DOHH2 (cell line): Measurements from ENCODE around the gene SULT2B1.

ENCODE experiments used
- H3F3A ChIP-seq: fragments of 200-600 bp; sonication (generic), shearing (Covaris generic); 2 replicates; pipeline ENCODE4 v1.6.0; 2016; ENCODE audit warnings: antibody characterized with exemption, mild to moderate bottlenecking; ENCODE audit not compliant: control insufficient read depth, insufficient read depth
- H3K27ac ChIP-seq: fragments of 200-600 bp; sonication (generic); 2 replicates; pipeline ENCODE4 v1.5.1; 2014; ENCODE audit warnings: low read depth, mild to moderate bottlenecking, low read length, moderate library complexity
- H3K27me3 ChIP-seq: fragments of 200-600 bp; sonication (generic); 2 replicates; pipeline ENCODE4 v1.6.1; 2014; ENCODE audit warnings: mild to moderate bottlenecking, low read length, mixed read lengths; ENCODE audit not compliant: control insufficient read depth
- H3K36me3 ChIP-seq: fragments of 200-600 bp; sonication (generic); 2 replicates; pipeline ENCODE4 v1.6.1; 2014; ENCODE audit warnings: mild to moderate bottlenecking, low read length, moderate library complexity, mixed read lengths; ENCODE audit not compliant: control insufficient read depth
- H3K4me1 ChIP-seq: fragments of 200-600 bp; sonication (generic); 2 replicates; pipeline ENCODE4 v1.6.1; 2014; ENCODE audit warnings: mild to moderate bottlenecking, low read length, mixed read lengths; ENCODE audit not compliant: control insufficient read depth
- H3K4me2 ChIP-seq: fragments of 200-600 bp; sonication (generic); 2 replicates; pipeline ENCODE4 v1.6.0; 2014; ENCODE audit warnings: mild to moderate bottlenecking, low read length, moderate library complexity
- H3K4me3 ChIP-seq: fragments of 200-600 bp; sonication (generic); 2 replicates; pipeline ENCODE4 v1.5.1; 2014; ENCODE audit warnings: mild to moderate bottlenecking, low read length, mixed read lengths
- H3K79me2 ChIP-seq: fragments of 200-600 bp; sonication (generic); 2 replicates; pipeline ENCODE4 v1.6.1; 2014; ENCODE audit warnings: mild to moderate bottlenecking, low read length, mixed read lengths; ENCODE audit not compliant: control insufficient read depth
- H3K9me2 ChIP-seq: fragments of 200-600 bp; sonication (generic); replicated peaks from 2 replicates; pipeline ENCODE4 v1.6.1; 2014; ENCODE audit warnings: mild to moderate bottlenecking, low read length, mixed read lengths; ENCODE audit not compliant: control insufficient read depth
- H3K9me3 ChIP-seq: fragments of 200-600 bp; sonication (generic); 2 replicates; pipeline ENCODE4 v1.6.1; 2014; ENCODE audit warnings: antibody characterized with exemption, low read length, mixed read lengths; ENCODE audit not compliant: control insufficient read depth, insufficient read depth
- H4K20me1 ChIP-seq: fragments of 200-600 bp; sonication (generic); 2 replicates; pipeline ENCODE4 v1.6.0; 2014; ENCODE audit warnings: low read depth, mild to moderate bottlenecking, antibody characterized with exemption, low read length, moderate library complexity; ENCODE audit not compliant: control insufficient read depth, insufficient read depth
- CTCF ChIP-seq: fragments of 200-600 bp; sonication (generic); IDR thresholded peaks from one replicate; pipeline ENCODE4 v1.5.1; 2014; ENCODE audit warnings: antibody characterized with exemption, mild to moderate bottlenecking, low read depth, low read length; ENCODE audit not compliant: poor library complexity, severe bottlenecking
- EZH2phosphoT487 ChIP-seq: fragments of 200-600 bp; sonication (generic); IDR thresholded peaks from 2 replicates; pipeline ENCODE4 v1.6.1; 2017; ENCODE audit warnings: borderline replicate concordance, mild to moderate bottlenecking, antibody characterized with exemption, low read length, moderate library complexity, mixed read lengths

SULT2B1 gene

GRCh38 chr19:48553676-48554384 is 1.9 kb downstream of the SULT2B1 start:
- H3K27ac ChIP-seq, result no peak overlapping the region
- H3K79me2 ChIP-seq, result no peaks in the 10 kb centered on the region
- peaks cover 15% of the 10 kb centered on the region for H3K27me3 ChIP-seq
- no peak overlapping the region for H3K4me3 ChIP-seq
- TF ChIP-seq EZH2phosphoT487, result no peak
- no peak for TF ChIP-seq CTCF
- H3K4me1 ChIP-seq, result peaks cover 4% of the 10 kb centered on the region
- H3F3A ChIP-seq, result no peaks in the 10 kb centered on the region
- no peaks in the 10 kb centered on the region for H4K20me1 ChIP-seq
- no peaks in the 10 kb centered on the region for H3K9me2 ChIP-seq
- H3K36me3 ChIP-seq, result no peaks in the 10 kb centered on the region
- H3K9me3 ChIP-seq, result no peaks in the 10 kb centered on the region
- no peak overlapping the region for H3K4me2 ChIP-seq

GRCh38 chr19:48554385-48555091 is 2.6 kb downstream of the SULT2B1 start:
- no peak overlapping the region for H3K4me2 ChIP-seq
- no peak overlapping the region for H3K27ac ChIP-seq
- no peaks in the 10 kb centered on the region for H3K36me3 ChIP-seq
- no peaks in the 10 kb centered on the region for H3K9me2 ChIP-seq
- no peaks in the 10 kb centered on the region for H3K9me3 ChIP-seq
- H3K4me1 ChIP-seq, result peaks cover 4% of the 10 kb centered on the region
- peaks cover 15% of the 10 kb centered on the region for H3K27me3 ChIP-seq
- no peaks in the 10 kb centered on the region for H3K79me2 ChIP-seq
- H3K4me3 ChIP-seq, result no peak overlapping the region
- H4K20me1 ChIP-seq, result no peaks in the 10 kb centered on the region
- TF ChIP-seq EZH2phosphoT487, result no peak
- TF ChIP-seq CTCF, result no peak
- no peaks in the 10 kb centered on the region for H3F3A ChIP-seq

- no peak overlapping the region for H3K4me3 ChIP-seq
- no peaks in the 10 kb centered on the region for H4K20me1 ChIP-seq
- H3K9me3 ChIP-seq, result no peaks in the 10 kb centered on the region
- H3K36me3 ChIP-seq, result no peaks in the 10 kb centered on the region
- no peaks in the 10 kb centered on the region for H3F3A ChIP-seq
- H3K27me3 ChIP-seq, result peaks cover 7% of the 10 kb centered on the region
- H3K9me2 ChIP-seq, result no peaks in the 10 kb centered on the region
- TF ChIP-seq EZH2phosphoT487 (no peak), CTCF (no peak)
- H3K4me2 ChIP-seq, result no peak overlapping the region
- H3K4me1 ChIP-seq, result peaks cover 4% of the 10 kb centered on the region
- no peaks in the 10 kb centered on the region for H3K79me2 ChIP-seq
- H3K27ac ChIP-seq, result no peak overlapping the region
These were observed 4.2 kb downstream of the SULT2B1 start for GRCh38 chr19:48556163-48556562.
